ENCODE data around the gene GAST.

Gene GAST

DNA sequence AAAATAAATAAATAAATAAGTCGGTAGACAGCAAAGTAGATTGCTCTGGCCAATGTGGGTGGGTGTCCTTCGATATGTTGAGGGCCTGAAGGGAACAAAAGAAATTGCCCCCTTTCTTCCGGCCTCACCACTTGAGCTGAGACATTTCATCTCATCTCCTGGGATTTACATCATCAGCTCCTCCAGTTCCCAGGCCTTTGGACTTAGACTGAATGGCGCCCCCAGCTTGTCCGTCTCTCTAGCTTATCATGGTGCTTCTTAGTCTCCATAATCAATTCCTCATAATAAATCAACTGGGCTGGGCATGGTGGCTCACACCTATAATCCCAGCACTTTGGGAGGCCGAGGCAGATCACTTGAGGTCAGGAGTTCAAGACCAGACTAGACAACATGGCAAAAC is 36.1 kb downstream of the GAST start:
- DNase-seq: no peak

DNA sequence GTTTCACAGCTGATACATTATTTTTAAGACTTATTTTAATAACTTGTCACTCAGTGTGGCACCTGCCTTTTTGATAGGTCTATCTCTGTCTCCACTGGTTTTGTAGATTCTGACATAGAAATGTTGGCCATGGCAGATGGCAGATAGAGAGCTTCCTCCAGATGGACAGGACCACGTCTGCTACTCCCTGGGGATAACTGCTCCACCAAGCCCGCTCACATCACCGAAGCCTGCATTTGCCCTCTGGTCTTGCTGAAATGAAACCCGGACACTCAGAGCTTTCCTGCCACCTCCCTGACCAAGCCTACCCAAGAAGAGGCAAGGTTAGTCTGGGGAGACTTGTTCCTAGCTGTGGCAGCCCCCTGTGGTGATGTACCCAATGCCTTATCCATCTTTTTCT is 38.7 kb downstream of the GAST start:
- no peak for DNase-seq

DNA sequence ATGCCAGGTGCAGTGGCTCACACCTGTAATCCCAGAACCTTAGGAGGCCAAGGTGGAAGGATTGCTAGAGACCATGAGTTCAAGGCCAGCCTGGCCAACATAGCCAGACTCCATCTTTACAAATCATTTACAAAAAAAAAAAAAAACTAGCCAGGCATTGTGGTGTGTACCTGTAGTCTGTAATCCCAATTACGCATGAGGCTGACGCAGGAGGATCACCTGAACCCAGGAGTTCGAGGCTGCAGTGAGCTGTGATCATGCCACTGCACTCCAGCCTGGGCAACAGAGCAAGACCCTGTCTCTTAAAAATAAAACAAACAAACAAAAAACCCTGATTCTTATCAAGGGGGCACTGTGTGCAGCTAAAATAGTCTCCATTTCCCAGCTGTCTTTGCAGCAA is 39.2 kb downstream of the GAST start:
- no peak for DNase-seq

DNA sequence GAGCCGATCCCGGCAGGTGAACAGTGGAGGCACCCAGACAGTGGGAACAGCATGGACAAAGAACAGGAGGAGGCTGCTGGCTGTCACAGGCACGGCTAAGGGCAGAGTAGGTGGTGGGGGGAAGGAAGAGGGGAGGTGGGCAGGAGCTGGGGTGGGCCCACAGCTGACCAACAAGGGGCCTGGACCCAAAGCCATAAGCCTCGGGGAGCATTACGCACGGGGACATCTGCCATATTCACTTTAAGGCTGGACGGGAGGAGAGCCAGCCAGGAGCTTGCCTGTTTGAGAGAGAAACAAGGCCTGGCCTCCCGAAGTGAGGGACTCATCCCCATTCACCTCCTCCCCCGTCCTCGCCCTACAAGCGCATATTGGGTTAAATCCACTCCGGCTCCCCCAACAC is 41.9 kb downstream of the GAST start:
- no peak for DNase-seq

DNA sequence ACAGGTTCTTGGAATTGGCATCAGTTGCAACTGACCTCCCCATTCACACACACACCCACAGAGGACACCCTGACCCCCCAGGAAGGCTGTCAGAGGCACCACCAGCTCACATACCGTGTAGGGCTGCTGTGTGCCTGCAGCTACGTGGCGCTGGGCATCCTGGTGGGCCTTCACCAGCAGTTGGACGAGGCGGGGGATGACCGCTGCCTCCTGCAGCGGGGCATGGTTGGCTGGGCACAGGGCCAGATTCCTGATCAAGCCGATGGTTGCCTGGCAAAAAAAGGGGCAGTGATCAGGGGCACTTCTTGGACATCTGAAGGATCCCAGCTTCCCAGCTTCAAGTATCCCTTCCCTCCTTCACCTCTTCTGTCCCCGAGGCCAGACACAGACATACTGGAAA is 46.5 kb downstream of the GAST start:
- no peak for DNase-seq

DNA sequence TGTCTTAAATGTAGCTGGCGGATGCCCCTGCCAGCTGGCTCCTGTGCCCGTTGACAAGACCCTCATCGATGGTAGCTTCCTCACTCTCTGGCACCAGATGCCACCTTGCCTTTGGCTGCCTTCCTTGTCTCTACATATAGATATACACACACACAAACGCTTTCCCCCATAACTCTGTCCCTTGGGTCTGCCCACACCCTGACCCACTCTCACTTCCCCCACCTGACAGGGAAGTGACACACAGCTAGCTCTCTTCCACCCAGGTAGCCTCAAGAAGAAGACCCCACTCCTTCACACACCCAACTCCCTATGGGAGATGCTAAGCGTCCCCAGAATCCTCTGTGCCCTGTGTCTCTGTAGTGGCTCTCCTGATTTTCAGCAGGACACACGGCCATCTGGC is 48.7 kb downstream of the GAST start:
- no peak for DNase-seq

DNA sequence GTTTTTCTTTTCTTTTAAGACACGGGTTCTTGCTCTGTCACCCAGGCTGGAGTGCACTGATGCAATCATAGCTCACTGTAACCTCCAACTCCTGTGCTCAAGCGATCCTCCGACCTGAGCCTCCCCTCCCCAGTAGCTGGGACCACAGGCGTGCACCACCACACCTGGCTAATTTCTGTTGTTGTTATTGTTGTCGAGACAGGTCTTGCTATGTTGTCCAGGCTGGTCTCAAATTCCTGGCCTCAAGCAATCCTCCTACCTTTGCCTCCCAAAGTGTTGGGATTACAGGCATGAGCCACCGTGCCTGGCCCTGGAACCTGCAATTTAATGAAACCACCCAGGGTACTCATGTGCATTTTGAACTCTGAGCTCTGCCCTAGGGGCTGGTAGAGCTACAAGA is 50.3 kb downstream of the GAST start:
- DNase-seq: no peak

DNA sequence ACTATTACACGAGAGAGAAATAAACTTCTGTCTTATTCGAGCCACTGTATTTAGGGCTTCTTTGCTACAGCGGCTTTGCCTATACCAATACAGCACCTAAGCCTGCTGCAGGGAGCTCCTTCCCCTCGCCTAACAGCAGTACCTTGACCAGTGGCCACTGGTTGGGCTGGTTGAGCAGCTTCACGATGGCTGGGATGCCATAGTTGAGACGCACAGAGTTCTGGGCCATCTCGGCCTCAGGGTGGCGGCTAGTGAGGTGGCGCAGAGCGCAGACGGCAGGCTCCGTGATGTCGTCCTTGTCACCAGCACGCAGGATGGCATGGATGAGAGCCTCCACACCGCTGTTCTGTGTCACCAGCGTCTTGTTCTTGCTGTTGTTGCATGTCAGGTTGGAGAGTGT is 50.7 kb downstream of the GAST start:
- no peak for DNase-seq

DNA sequence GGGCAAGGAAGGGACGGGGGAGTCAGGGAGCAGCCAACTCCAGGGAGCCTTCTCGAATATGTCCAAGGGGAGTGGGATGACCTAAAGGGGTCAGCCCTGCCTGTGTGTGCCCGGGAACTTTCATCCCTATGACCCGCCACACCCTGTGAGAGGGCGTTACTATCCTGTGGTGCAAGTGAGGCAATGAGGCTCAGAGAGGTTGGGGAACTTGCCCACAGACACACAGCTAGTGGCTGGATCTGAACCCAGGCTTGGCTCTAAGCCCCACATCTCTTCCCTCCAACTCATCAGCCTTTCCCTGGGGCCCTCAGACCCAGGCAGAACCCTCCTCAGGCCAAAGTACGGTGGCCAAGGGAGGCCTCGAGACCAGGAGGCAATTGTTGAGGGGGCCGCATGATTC is 51.2 kb downstream of the GAST start:
- DNase-seq: no peak

Measured in activated gamma-delta T cell (primary cell).